ENCODE measurements around the gene ITPRID1.

Gene ITPRID1

DNA sequence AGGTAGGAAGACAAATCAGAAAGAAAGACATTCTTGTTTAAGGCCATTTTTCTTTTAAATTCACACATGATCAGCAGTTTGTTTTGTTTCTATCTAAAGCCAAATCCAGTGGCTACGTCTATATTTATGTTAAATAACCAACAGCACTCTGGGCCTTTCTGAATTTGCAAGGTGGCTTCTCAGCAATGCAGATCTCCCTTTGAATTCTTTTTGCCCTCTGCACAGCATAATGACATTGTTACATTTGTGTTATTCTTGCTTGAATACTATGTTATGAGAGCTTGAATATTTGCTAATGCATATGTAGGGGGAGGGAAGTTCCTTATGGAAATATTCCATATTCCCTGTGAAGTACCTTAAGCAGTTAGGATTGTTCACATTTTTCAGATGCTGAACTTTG is 99.7 kb downstream of the ITPRID1 start:
- Mint-ChIP-seq H3K4me3 (no peak overlapping the region), H3K9me3 (no peaks in the 10 kb centered on the region), H3K27ac (no peak overlapping the region), H3K4me1 (ENCODE audit: low read depth) (no peaks in the 10 kb centered on the region), H3K36me3 (ENCODE audit: low read depth) (no peaks in the 10 kb centered on the region), H3K27me3 (peaks cover 4% of the 10 kb centered on the region)
- intact Hi-C loops (cut with micrococcal nuclease): no loop called here

DNA sequence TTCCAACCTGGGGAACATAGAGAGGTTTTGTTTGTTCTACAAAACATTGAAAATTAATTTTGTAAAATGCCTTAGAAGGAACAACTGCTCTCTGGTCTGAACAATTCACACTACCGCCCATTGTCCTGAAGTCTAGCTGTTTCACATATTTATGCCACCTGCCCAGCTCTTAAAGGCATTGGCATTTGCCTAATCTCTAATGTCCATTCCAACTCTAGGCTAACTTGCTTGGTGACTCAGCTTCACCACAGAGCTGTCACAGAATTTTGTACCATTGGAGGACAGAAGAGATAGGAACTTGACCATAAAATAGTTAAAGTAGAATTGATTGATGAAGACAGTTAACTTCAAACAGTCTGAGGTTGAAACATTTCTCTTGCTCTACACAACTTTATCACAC is 119.6 kb downstream of the ITPRID1 start:
- no peak overlapping the region for H3K27ac Mint-ChIP-seq
- no peak overlapping the region for H3K4me3 Mint-ChIP-seq
- H3K9me3 Mint-ChIP-seq: no peaks in the 10 kb centered on the region
- H3K4me1 Mint-ChIP-seq (ENCODE audit: low read depth): no peaks in the 10 kb centered on the region
- peaks cover 3% of the 10 kb centered on the region for H3K27me3 Mint-ChIP-seq
- no peaks in the 10 kb centered on the region for H3K36me3 Mint-ChIP-seq (ENCODE audit: low read depth)
- intact Hi-C loops (cut with micrococcal nuclease): loop anchor here (5.0 kb wide), 3 partner anchors 191 to 496 kb away; no protein-coding TSS in a partner anchor

DNA sequence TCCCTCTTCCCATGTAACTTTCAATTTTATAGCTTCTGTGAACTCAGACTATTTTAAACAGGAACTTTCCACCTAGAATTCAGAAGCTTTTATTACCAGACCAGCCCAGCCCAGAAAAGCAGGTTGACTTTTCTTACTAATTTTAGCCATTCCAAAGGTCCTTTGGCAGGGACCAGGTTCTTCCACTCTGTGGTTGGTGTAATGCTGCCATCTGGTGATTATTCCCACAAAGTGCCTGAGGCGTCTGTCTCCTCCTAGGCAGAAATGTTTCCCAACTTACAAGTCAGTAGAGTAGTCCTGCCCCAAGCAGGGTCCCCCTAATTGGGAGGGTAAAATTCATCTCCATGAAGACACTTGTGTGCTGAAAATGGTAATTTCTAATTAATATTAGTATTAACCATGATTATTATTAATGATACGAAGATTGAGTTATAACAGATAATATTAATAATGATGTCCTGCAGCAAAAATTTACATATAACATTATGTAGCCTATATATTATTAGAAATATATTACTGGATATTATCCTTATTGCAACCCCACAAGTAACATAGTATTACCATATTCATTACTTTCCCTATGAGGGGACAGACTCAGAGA is 120.1 kb downstream of the ITPRID1 start:
- H3K36me3 Mint-ChIP-seq (ENCODE audit: low read depth): no peaks in the 10 kb centered on the region
- no peaks in the 10 kb centered on the region for H3K9me3 Mint-ChIP-seq
- H3K4me1 Mint-ChIP-seq (ENCODE audit: low read depth): no peaks in the 10 kb centered on the region
- H3K27me3 Mint-ChIP-seq: peaks cover 3% of the 10 kb centered on the region
- H3K27ac Mint-ChIP-seq: no peak overlapping the region
- no peak overlapping the region for H3K4me3 Mint-ChIP-seq
- intact Hi-C loops (cut with micrococcal nuclease): loop anchor here (5.0 kb wide), 3 partner anchors 192 to 497 kb away; no protein-coding TSS in a partner anchor

DNA sequence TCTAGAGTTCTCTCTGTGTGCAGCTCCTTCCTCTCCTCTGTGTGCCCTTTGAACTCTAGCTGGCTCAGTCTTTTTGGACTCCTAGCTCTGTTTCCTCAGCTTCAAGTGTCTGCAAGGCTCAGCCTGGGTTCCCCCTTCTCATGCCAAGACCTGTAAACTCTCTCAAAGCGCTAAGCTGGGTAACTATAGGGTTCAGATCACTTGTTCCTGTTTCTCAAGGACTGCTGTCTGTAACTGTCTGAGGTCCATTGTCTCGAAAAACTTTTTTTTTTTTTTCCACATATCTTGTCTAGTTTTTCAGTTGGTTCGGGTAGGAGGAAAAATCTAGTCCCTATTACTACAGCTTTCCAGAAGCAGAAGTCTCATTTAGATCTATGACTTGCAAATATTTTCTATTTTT is 126.5 kb downstream of the ITPRID1 start:
- Mint-ChIP-seq H3K27ac (no peak overlapping the region), H3K4me1 (ENCODE audit: low read depth) (peaks cover 30% of the 10 kb centered on the region), H3K4me3 (no peak overlapping the region), H3K27me3 (no peaks in the 10 kb centered on the region), H3K36me3 (ENCODE audit: low read depth) (no peaks in the 10 kb centered on the region), H3K9me3 (no peaks in the 10 kb centered on the region)
- intact Hi-C loops (cut with micrococcal nuclease): no loop called here

DNA sequence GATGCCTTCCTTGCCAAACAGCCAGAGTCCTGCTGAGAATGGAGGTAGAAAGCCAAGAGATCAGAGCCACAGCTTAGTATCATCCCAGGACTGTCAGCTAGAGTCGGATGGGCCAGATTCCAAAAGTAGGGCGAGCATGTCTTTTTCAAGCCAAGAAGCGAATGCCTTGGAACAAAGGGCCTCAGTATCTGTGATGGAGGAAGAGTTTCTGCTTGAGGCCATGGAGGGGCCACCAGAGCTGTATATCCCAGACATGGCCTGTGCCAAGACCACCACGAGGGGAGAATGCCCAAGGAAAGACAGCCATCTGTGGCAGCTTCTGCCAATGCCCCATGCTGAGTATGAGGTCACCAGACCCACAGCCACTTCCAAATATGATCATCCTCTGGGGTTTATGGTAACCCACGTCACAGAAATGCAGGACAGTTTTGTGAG is 128.8 kb downstream of the ITPRID1 start:
- intact Hi-C loops (cut with micrococcal nuclease): no loop called here
- Mint-ChIP-seq H3K9me3 (no peaks in the 10 kb centered on the region), H3K4me1 (ENCODE audit: low read depth) (peaks cover 35% of the 10 kb centered on the region), H3K4me3 (no peak overlapping the region), H3K27ac (no peak overlapping the region), H3K27me3 (no peaks in the 10 kb centered on the region), H3K36me3 (ENCODE audit: low read depth) (no peaks in the 10 kb centered on the region)

DNA sequence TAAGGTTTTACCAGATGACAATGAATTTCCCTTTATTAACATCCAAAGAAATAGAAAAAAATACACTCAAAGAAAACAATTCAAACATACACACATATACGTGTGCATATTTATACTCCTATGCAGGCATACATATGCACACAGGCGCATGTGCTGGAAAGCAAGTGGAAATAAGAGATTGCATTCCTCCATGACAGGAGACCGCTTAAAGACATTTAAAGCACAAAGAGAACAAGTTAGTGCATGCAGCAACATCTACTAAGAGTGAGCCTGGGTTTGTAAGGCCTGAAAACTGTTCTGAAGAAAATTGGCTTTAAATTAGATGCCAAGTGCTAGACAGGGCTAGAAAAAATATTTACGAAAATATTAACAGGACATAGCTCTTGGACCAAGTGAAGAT is 133.1 kb downstream of the ITPRID1 start:
- intact Hi-C loops (cut with micrococcal nuclease): no loop called here
- H3K9me3 Mint-ChIP-seq: no peaks in the 10 kb centered on the region
- no peak overlapping the region for H3K27ac Mint-ChIP-seq
- H3K27me3 Mint-ChIP-seq: no peaks in the 10 kb centered on the region
- H3K4me1 Mint-ChIP-seq (ENCODE audit: low read depth): peaks cover 28% of the 10 kb centered on the region
- no peak overlapping the region for H3K4me3 Mint-ChIP-seq
- H3K36me3 Mint-ChIP-seq (ENCODE audit: low read depth): no peaks in the 10 kb centered on the region

DNA sequence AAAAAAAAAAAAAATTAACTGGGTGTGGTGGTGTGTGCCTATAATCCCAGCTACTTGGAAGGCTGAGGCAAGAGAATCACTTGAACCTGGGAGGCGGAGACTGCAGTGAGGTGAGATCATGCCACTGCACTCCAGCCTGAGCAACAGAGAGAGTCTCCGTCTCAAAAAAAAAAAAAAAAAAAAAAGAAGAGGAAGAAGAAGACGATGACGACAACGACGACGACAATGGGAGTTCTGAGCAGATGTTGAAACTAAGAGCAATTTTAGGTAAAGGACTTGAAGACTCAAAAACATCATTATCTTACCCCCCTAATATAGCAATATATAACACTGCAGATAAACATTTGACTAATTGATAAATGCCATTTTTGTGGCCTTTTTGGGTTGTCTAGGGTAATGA is 133.6 kb downstream of the ITPRID1 start:
- H3K4me1 Mint-ChIP-seq (ENCODE audit: low read depth): peaks cover 22% of the 10 kb centered on the region
- no peaks in the 10 kb centered on the region for H3K27me3 Mint-ChIP-seq
- H3K9me3 Mint-ChIP-seq: no peaks in the 10 kb centered on the region
- H3K27ac Mint-ChIP-seq: no peak overlapping the region
- no peak overlapping the region for H3K4me3 Mint-ChIP-seq
- H3K36me3 Mint-ChIP-seq (ENCODE audit: low read depth): no peaks in the 10 kb centered on the region
- intact Hi-C loops (cut with micrococcal nuclease): no loop called here

DNA sequence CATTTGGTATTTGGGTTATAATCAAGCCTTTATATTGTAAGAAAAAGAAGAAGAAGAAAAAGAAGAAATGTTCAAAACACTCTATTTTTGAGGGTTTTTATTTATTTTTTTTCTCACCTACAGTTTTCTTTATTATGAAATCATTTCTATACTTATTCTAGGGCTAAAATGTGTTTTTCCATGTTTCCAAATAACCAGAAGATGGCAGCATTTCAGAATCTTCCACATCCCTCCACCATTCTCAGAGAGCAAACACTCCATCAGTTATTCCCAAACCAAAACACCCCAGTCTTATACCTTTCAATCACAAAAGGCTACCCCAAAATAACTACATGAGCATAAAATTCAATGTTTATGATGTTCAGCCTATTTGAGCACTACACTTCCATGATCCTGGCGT is 134.4 kb downstream of the ITPRID1 start:
- Mint-ChIP-seq H3K9me3 (no peaks in the 10 kb centered on the region), H3K4me3 (no peak overlapping the region), H3K27me3 (no peaks in the 10 kb centered on the region), H3K4me1 (ENCODE audit: low read depth) (peaks cover 20% of the 10 kb centered on the region), H3K36me3 (ENCODE audit: low read depth) (no peaks in the 10 kb centered on the region), H3K27ac (no peak overlapping the region)
- intact Hi-C loops (cut with micrococcal nuclease): loop anchor here (1.0 kb wide), 1 partner anchor 88 kb away; no protein-coding TSS in a partner anchor

DNA sequence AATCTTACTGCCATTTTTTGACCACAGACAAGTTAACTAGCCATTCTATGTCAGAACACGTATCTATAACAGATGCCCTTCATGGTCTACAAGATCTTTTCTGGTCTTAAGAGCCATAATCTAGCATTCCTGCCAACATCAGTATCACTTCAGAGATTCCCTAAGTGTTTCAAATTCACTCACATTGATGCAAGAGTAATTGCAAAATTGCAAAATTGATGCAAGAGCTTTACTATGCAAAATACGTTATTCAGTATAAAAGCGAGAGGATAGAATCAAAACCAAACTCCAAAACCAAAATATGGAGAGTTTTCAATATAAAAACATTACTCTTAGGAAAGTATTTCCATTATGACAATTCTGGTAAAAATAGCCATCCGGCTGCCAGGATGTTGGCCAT is 135.0 kb downstream of the ITPRID1 start:
- Mint-ChIP-seq H3K9me3 (no peaks in the 10 kb centered on the region), H3K4me1 (ENCODE audit: low read depth) (peaks cover 23% of the 10 kb centered on the region), H3K27ac (no peak overlapping the region), H3K4me3 (no peak overlapping the region), H3K27me3 (no peaks in the 10 kb centered on the region), H3K36me3 (ENCODE audit: low read depth) (no peaks in the 10 kb centered on the region)
- intact Hi-C loops (cut with micrococcal nuclease): loop anchor here (1.0 kb wide), 1 partner anchor 87 kb away; no protein-coding TSS in a partner anchor

DNA sequence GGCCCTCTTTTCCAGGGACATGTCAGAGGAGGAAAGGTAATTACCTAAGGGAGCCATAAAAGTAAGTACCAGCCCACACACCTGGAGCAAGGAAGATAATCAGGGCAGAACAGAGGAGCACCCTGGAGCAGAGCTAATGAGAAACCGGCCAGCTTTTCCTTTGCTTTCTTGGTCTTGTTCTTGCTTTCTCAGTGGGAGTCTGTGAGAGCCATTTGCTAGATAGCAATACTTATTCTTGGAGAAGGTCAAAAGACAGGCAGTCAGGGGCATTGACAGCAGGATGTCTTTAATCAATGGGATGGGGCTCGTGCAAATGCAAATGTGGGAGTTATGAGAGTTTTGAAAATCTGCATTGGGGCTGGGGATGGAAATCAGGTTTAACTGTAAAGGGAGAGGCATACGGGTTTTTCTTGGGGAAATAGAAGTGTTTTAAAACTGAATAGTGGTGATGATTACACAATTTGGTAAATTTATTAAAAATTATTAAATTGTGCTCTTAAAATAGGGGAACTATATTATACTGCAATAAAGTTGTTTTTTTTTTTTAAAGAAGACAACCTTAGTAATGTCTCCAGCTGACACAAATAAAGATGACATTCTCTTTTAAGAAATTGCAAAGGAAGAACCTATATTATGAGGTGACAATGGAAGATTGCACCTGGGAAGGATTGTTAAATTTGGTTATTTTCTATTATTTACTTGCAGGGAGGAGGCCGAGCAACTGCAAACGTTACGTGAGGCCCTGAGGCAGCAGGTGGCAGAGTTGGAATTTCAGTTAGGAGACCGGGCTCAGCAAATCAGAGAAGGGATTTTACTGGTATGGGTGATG is 137.6 kb downstream of the ITPRID1 start:
- H3K4me3 Mint-ChIP-seq: no peak overlapping the region
- intact Hi-C loops (cut with micrococcal nuclease): no loop called here
- H3K27me3 Mint-ChIP-seq: peaks cover 7% of the 10 kb centered on the region
- H3K27ac Mint-ChIP-seq: no peak overlapping the region
- peaks cover 27% of the 10 kb centered on the region for H3K4me1 Mint-ChIP-seq (ENCODE audit: low read depth)
- no peaks in the 10 kb centered on the region for H3K9me3 Mint-ChIP-seq
- no peaks in the 10 kb centered on the region for H3K36me3 Mint-ChIP-seq (ENCODE audit: low read depth)

DNA sequence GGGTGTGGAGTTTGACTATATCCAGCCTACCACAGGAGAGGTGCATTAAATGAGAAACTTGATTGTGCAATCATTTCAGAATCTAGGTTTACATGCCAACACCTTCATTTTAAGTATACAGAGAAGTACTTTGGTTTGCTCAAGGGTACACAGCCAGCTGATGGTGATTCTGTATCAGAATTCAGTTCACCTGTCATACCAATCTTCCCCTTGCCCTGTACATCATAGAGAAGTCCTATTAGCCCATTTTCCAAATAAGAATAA is 138.1 kb downstream of the ITPRID1 start:
- H3K4me1 Mint-ChIP-seq (ENCODE audit: low read depth): peaks cover 27% of the 10 kb centered on the region
- H3K4me3 Mint-ChIP-seq: no peak overlapping the region
- intact Hi-C loops (cut with micrococcal nuclease): no loop called here
- H3K27ac Mint-ChIP-seq: no peak overlapping the region
- no peaks in the 10 kb centered on the region for H3K9me3 Mint-ChIP-seq
- no peaks in the 10 kb centered on the region for H3K36me3 Mint-ChIP-seq (ENCODE audit: low read depth)
- peaks cover 7% of the 10 kb centered on the region for H3K27me3 Mint-ChIP-seq

DNA sequence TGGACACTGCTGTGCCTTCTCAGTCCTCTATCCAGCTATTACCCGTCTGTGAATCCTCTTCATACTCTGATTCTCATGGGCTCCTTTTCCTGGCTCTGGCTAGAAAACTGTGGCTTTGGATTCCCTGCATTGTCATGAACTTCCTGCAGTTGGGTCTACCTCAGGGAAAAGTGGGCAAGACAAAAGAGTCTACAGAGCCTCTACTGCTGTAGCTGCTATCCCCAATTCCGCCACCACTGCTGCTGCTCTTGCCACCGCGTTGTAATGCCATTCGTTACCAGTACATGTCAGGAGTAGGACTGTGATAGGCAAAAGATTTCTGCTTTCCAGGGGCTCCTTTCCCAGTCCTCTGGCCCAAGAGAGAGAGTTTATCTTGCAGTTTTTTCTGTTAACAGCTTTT is 149.2 kb downstream of the ITPRID1 start:
- Mint-ChIP-seq H3K4me1 (ENCODE audit: low read depth) (peaks cover 26% of the 10 kb centered on the region), H3K27ac (no peak overlapping the region), H3K36me3 (ENCODE audit: low read depth) (no peaks in the 10 kb centered on the region), H3K27me3 (peaks cover 10% of the 10 kb centered on the region), H3K4me3 (no peak overlapping the region), H3K9me3 (peaks cover 12% of the 10 kb centered on the region)
- intact Hi-C loops (cut with micrococcal nuclease): loop anchor here (10.0 kb wide), 1 partner anchor 222 kb away; no protein-coding TSS in a partner anchor

DNA sequence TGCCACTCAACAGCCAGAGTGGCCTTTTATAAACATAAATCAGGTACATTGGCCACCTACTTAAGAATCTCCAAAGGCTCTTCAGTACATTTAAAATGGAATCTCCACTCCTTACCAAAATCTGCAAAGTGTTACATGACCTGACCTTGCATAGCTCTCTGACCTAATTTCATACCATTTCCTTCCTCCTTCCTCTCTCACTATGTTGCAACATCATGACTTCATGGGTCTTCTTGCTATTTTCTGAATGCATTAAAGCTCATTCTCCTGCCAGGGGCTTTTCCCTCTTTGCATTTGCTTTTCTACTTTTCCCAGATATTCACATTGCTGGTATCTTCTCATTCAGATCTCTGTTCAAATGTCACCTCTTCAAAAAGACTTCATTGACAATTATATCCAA is 151.0 kb downstream of the ITPRID1 start:
- H3K9me3 Mint-ChIP-seq: peaks cover 7% of the 10 kb centered on the region
- intact Hi-C loops (cut with micrococcal nuclease): loop anchor here (10.0 kb wide), 1 partner anchor 220 kb away; no protein-coding TSS in a partner anchor
- no peak overlapping the region for H3K4me3 Mint-ChIP-seq
- no peak overlapping the region for H3K27ac Mint-ChIP-seq
- H3K4me1 Mint-ChIP-seq (ENCODE audit: low read depth): peaks cover 37% of the 10 kb centered on the region
- peaks cover 9% of the 10 kb centered on the region for H3K27me3 Mint-ChIP-seq
- H3K36me3 Mint-ChIP-seq (ENCODE audit: low read depth): no peaks in the 10 kb centered on the region

DNA sequence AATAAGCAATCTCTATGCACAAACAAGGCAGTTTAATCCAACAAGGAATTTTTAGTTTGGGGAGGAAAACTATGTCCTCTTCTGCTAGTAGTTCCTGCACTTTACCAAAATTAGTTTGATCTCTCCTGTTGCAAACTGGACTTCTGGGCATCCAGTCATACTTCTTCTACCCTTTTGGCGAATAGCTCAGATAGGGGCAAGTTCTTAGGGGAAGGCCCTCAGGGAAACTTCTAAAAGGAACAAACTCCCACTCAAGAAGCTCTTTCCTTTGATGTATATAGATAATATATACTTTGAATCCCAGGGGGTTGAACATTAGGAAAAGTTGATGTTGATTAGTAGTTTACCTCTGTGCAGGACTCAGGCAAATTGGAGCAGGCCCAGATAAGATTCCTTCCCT is 151.7 kb downstream of the ITPRID1 start:
- intact Hi-C loops (cut with micrococcal nuclease): loop anchor here (10.0 kb wide), 1 partner anchor 219 kb away; no protein-coding TSS in a partner anchor

More for the DNA sequence above, 151.7 kb downstream of the ITPRID1 start:
- H3K27me3 Mint-ChIP-seq: peaks cover 9% of the 10 kb centered on the region
- peaks cover 39% of the 10 kb centered on the region for H3K4me1 Mint-ChIP-seq (ENCODE audit: low read depth)
- no peaks in the 10 kb centered on the region for H3K36me3 Mint-ChIP-seq (ENCODE audit: low read depth)
- no peak overlapping the region for H3K4me3 Mint-ChIP-seq
- no peak overlapping the region for H3K27ac Mint-ChIP-seq
- peaks cover under 1% of the 10 kb centered on the region for H3K9me3 Mint-ChIP-seq

All from dendritic cell treated with granulocyte-macrophage colony-stimulating factor and Interleukin-4, amounts not matched to agents 40 ng/mL and 50 ng/mL, for 4 days (primary cell).